ENCODE results near the gene EPHA8.
A peak's percentile ranks its signal among the peaks of the same experiment; 100 is the strongest.

The EPHA8 gene

DNA sequence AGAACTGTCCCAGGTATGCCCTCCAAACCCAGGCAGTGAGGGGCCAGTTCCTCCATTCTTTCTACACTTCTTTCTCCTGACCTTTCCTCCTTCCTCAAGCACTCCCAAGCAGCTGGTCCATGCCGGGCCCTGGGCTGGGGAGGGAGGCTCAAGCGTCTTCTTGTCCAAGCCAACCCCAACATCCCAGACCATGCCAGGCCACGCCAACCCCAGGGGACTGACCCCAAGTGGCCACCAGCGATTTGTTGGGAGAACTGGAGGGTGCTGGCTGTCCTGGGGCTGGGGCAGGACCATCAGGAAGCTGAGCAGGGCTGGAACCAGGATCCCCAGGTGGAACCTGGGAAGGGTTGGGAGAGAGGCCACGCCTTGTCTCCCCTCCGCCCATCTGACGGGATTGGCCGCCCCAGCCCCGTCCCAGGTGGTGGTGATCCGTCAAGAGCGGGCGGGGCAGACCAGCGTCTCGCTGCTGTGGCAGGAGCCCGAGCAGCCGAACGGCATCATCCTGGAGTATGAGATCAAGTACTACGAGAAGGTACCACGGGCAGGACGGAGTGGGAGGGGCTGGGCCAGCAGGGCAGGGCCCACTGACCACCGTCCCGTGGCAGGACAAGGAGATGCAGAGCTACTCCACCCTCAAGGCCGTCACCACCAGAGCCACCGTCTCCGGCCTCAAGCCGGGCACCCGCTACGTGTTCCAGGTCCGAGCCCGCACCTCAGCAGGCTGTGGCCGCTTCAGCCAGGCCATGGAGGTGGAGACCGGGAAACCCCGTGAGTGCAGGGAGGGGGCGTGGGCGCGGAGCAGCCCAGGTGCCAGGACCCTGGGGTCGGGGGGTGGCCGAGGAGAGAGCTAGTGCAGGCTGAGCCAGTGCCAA is 29.9 kb downstream of the EPHA8 start:
- DNase-seq (ENCODE audit: low read depth, low spot score): no peak

DNA sequence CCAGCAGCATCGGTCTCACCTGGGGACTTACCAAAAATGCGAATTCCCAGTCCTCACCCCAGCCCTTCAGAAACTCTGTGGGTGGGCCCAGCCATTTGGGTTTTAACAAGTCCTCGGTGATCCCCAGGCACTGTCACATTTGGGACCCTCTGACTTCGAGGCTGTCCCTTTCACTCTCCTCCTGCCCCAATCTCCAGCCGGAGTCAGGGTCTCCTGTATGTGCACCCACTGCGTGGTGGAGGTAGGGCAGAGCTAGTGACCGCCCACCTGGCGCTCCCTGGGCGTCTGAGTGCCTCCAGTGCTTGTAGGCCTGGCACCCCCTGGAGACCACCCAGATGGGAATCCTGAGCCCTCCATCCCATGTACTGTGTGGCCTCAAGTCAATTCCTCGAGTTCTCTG is 31.1 kb downstream of the EPHA8 start:
- DNase-seq (ENCODE audit: low read depth, low spot score): no peak

DNA sequence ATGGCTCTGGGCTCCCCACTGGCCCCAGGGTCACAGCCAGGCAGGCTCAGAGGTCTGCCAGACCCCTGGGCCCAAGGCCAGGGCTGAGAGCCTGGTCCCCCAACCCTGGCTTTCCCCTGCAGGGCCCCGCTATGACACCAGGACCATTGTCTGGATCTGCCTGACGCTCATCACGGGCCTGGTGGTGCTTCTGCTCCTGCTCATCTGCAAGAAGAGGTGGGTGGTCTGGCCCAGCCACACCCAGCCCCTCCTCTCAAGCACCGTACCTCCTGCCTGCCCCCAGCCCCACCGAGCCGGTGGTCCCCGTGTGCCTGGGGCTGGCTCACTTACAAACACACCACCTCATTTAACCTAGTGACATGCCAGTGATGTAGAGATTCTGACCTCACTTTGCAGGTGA is 31.8 kb downstream of the EPHA8 start:
- no peak for DNase-seq (ENCODE audit: low read depth, low spot score)

DNA sequence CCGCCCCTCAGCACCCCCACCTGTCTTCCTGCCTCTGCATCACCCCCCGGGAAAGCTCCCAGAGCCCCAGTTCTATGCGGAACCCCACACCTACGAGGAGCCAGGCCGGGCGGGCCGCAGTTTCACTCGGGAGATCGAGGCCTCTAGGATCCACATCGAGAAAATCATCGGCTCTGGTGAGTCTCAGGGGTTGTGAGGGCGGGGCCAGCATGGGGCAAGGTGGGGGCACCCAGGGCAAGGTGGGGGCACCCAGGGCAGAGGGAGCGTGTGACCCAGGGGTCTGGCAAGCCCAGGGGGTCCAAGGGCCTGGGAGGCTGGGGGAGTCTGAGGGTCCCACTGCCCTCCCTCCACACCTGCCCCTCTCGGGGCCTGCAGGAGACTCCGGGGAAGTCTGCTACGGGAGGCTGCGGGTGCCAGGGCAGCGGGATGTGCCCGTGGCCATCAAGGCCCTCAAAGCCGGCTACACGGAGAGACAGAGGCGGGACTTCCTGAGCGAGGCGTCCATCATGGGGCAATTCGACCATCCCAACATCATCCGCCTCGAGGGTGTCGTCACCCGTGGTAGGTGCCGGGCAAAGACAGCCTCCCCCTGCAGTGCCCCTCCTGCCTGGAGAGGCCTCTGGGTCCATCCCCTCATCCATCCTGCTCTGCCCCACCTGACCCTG is 34.1 kb downstream of the EPHA8 start:
- no peak for DNase-seq (ENCODE audit: low read depth, low spot score)

DNA sequence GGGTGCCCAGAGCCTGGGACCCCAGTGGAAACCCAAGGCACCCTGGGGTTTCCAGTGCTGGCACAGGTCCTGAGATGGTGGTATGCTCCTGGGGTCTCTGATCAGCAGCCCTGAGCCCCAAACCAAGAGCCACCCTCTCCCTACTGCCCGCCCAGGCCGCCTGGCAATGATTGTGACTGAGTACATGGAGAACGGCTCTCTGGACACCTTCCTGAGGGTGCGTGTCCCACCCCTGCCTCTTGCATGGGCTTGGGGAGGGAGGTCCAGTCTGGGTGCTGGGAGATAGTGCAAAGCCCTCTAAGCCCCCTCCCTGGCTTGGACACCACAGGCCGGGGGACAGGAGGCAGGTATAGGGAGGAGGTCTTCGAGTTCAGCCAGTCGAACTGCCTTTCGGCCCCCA is 34.7 kb downstream of the EPHA8 start:
- no peak for DNase-seq (ENCODE audit: low read depth, low spot score)

DNA sequence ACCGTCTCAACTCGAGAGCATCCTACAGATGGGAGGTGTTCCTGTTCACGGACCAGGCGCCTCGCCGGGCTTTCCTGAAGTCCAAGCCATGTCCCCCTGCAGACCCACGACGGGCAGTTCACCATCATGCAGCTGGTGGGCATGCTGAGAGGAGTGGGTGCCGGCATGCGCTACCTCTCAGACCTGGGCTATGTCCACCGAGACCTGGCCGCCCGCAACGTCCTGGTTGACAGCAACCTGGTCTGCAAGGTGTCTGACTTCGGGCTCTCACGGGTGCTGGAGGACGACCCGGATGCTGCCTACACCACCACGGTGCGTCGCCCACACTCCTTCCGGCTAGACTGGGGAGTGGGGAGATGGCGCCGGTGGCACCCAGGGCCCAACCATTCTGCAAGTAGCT is 35.4 kb downstream of the EPHA8 start:
- no peak for DNase-seq (ENCODE audit: low read depth, low spot score)

DNA sequence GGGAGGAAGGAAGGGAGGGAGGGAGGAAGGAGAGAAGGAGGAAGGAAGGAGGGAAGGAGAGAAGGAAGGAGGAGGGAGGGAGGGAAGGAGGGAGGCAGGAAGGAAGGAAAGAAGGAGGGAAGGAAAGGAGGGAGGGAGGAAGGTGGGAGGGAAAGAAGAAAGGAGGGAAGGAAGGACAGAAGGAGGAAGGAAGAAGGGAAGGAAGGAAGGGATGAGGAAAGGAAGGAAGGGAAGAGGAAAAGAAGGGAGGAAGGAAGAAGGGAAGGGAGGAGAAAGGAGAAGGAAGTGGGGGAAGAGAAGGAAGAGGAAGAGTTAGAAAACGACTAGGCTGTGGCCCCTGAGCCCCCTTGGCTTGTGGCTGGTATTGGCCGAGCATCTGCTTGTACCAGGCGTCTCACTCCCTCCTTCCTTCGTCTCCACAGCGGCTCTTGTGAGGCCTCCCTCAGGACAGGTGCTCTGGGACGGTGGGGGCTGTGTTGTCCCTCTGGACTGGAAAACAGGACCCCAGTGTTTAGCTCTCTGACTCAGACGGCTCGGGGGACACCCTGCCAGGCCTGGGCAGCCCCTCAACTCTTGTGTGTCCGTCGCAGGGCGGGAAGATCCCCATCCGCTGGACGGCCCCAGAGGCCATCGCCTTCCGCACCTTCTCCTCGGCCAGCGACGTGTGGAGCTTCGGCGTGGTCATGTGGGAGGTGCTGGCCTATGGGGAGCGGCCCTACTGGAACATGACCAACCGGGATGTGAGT is 37.0 kb downstream of the EPHA8 start:
- DNase-seq (ENCODE audit: low read depth, low spot score): no peak

DNA sequence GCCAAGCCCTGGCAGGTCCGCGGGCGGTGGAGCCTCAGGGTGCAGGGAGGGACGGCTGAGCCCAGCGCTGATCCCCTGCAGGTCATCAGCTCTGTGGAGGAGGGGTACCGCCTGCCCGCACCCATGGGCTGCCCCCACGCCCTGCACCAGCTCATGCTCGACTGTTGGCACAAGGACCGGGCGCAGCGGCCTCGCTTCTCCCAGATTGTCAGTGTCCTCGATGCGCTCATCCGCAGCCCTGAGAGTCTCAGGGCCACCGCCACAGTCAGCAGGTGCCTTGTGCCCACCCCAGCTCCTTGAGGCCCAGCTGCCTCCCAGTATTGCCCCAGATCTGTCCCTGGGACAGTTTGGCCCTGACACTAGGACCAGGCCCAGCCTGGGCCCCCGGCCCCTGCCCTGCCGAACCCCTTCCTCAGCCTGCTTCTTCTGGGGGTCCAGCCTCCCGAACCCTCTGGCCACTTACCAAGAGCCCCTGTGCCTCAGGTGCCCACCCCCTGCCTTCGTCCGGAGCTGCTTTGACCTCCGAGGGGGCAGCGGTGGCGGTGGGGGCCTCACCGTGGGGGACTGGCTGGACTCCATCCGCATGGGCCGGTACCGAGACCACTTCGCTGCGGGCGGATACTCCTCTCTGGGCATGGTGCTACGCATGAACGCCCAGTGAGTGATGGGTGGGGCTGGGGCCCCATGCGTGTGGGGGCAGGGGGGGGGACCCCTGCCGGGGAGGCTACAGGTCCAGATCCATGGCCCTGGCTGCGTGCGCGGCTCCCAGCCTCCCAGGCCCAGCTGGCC is 37.7 kb downstream of the EPHA8 start:
- no peak for DNase-seq (ENCODE audit: low read depth, low spot score)

DNA sequence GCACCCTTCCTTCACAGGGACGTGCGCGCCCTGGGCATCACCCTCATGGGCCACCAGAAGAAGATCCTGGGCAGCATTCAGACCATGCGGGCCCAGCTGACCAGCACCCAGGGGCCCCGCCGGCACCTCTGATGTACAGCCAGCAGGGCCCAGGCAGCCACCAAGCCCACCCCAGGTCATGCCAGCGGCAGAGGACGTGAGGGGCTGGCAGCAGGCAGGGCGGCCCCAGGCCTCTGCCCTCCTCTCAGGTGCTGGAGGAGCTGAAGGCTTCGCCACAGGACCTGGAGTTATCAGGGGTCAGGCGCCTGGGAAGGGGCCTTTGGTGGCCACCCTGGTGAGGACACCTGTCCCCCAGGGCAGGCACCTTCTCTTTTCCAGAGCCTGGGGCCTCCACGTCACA is 38.3 kb downstream of the EPHA8 start:
- no peak for DNase-seq (ENCODE audit: low read depth, low spot score)

DNA sequence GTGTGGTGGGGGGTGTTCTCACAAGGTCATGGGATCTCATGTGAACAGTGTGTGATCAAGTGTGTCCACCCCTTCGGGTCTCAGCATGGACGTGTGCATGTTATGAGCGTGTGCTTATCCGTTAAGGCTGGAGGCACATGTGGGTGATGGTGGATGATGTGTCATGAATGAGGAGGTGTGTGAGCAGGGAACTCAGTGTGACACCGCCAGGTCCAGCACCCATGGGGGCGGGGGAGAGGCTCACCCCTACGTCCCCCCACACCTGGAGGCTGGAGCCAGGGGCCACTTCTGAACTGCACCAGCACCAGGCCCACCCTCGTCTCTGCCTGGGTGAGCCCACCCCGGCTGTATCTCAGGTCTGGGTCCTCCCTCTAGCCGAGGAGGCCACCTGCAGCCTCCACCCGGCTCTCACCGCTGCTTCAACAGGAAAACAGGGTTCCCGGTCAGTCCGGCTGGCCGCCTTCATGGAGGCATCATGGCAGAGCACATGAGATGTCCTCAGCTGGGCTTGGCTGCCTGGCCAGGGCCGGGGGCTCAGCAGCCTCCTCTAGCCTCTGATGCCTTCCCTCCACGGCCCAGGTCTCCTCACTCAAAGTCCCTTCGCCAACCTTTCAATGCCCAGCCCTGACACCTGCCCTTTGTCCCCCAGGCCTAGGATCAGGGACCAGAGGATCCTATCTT is 38.9 kb downstream of the EPHA8 start:
- DNase-seq (ENCODE audit: low read depth, low spot score): no peak

DNA sequence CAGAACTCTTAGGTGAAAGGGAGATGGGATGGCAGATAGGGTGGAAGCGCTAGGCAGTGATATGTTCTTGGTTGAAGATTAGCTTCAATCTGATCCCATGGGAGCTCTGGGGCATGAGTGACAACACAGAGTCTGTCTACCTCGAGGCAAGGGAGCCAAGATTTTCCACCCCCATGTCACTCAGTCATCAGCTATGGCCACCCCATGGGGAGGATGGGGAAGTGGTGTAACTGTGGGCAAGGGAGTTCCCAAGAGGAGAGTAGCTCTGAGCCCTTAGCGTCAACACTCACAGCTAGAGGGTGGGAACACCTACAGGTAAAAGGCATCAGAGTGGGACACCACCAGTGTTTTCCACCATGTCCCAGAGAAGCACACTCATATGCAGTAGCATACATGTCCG is 42.9 kb downstream of the EPHA8 start:
- DNase-seq (ENCODE audit: low read depth, low spot score): no peak

DNA sequence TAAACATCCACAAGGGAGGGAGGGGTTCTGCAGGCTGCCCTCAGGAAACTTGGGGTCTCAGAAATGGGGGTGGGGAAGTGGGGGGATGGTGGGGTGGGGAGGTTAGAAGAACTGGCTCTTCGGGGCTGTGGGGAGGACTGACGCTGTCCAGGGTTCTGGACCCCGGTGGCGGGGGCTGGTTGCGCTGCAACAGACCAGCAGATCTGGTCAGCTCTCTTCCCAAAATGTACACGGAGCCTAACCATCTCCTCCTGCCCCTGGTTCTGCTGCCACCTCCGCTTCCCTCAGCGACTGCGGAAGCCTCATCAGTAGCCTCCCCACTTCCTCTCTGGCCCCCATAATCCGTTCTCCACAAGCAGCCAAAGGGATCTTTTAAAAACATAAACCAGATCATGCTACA is 43.9 kb downstream of the EPHA8 start:
- DNase-seq (ENCODE audit: low read depth, low spot score): peak; percentile 24

DNA sequence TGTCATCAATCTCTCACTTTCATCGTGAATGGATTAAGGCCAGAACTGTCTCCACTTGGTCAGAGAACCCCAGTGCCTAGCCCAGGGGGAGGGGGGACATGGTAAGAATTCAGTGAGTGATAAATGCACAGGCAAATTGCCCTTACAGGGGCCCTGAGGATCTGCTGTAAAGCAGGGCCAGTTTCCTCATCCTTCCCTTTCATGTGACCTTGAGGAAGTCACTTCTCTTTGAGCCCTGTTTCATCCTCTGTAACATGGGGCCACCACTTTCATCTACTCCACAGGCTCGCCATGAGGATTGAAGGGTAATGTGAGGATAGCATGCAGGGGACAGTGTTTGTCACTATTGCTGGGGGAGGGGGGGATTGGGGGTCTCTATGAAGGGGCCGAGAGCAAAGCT is 45.1 kb downstream of the EPHA8 start:
- no peak for DNase-seq (ENCODE audit: low read depth, low spot score)

DNA sequence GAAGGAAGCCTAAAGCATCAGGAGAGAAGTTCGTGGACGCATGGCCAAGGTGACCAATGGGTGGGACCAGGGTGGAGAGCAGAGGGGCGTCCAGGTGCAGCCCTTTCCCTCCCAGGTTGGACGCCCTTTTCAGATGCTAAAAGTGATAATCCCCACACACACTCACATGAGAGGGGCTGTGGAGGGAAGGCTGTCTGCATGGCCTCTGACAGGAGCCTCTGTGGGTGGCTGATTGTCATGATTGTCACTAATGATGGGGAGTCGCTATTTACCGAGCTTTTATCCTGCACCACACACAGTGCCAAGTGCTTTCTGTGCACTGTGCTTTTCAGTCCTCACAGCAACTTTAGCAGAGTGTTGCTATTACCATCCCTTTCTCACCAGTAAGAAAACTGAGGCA is 46.0 kb downstream of the EPHA8 start:
- no peak for DNase-seq (ENCODE audit: low read depth, low spot score)

DNA sequence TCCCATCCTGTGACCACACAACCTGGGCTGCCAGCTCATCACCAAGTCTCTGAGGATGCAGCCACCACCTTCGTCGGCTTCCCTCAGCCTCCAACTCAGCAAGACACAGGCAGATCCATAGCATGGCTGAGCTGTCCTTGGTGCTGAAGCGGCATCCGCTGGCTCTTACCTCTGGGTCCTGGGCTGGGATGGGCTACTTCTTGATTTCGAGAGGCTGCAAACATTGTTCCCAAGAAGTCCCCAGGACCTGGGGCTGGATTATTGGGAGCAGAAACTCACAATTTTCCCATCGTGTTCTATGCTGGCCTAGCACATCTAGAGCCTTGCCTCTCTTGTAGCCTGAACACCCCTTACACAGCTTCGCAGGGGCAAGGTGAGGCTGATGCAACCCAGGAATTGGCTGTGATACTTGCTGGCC is 48.2 kb downstream of the EPHA8 start:
- peak; percentile 86 for DNase-seq (ENCODE audit: low read depth, low spot score)

DNA sequence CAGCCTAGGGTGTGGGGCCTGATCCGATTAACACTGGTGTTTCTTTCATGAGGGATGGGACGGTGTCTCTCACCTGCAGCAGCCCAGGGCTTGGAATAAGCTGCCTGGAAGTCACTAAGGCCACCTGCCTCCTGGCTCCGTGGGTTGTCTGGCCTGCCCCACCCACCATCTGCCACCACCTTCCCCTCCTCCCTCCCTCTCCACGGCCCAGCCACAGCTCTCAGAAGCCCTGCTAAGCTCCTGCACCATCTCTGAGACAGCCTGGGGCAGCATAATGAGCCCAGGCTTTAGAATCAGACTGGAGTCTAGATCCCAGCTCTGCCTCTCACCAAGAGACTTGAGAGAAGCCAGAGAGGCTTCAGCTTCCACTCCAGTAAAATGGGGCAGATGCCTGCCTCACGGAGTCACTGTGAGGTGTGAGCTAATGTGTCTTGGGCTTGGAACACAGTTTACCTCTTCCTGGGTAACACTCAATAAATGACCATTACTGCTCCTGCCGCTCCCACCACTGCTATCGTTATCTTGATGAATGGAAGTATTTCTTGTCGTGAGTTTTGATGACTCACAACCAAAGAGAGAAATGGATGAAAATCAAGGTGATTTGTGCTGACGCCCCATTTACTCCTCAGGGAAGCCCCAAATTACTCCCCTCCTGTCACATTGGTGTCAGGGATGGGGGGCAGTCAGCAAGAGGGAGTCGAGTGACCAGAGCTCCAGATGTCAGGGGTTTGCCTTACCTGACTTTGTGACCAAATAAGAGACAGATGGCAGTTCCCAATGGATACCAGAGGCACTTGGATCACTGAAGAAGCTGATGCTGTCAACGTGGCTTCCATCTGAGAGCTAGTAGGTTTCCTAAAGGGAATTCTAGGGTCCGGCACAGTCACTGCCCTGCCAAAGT is 49.6 kb downstream of the EPHA8 start:
- no peak for DNase-seq (ENCODE audit: low read depth, low spot score)

DNA sequence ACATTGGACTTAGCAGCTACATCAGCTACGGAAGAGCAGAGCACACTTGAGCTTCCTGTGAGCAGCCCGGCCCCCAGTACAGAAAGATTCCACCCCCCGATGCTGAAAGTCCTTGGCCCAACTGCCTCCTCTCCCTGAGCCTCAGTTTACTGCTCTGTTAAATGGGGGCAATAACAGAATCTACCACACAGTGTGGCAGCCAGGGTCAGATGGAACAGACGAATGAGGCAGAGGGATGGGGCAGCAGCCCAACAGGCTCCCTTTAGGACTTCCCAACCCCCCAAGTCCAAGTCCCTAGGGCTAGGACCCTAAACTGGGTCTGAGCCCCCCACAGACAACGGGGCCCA is 50.3 kb downstream of the EPHA8 start:
- DNase-seq (ENCODE audit: low read depth, low spot score): no peak

DNA sequence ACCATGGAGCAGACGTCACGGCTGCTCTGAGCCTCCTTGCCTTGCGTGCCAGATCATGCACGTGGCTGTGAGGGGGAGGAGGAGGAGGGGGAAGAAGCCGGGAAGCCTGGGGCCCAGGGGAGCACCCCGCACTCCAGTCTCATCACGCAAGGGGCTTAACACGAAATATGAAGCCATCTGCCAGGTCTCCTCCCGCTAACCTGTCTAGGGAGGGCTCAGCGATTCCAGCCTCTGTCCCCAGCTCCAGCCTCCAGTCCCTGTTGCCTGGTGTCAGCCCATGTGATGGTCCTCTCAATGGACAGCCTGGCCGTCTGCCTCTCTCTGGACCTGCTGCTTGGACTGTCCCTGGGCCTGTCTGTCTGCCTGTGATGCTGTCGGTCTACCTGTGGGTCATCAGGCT is 50.7 kb downstream of the EPHA8 start:
- DNase-seq (ENCODE audit: low read depth, low spot score): no peak

DNA sequence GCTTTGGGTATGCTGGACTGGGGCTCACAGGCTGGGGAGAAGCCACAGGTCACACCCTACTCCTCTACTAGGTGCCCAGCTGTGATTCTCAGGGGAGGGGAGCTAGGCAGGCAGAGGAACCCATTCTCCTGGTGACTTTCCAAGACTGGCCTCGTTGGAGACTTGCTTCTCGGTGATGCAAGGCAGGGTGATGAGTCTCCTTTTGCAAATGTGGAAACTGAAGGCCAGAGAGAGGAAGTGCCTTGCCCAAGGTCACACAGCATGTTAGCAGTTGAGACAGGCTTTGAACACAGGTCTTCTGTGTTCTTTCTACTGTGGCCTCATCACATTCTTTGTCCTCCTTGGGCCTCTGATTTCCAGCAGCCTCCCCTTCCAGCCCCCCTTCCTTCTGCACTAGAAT is 52.6 kb downstream of the EPHA8 start:
- DNase-seq (ENCODE audit: low read depth, low spot score): no peak

DNA sequence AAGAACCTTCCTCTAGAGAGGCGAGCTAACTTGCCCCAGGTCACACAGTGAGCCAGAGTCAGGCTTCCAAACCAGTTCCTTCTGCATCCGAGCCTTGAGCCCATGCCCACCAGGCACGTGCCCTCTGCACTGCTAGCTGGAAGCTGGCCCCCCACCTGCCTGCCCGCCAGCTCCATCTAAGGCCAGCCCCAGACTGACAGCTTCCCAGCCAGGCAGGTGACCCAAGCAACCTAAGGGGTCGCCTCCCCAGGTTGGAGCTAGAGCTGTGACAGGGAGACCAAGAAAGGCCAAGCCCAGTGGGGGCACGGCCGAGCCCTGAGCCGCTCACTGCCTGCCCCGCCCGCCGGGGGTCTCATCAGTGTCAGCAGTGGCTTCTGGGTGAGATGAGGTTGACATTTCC is 53.3 kb downstream of the EPHA8 start:
- no peak for DNase-seq (ENCODE audit: low read depth, low spot score)
